Measurements from ENCODE around the gene APOC4. TPM values are rescaled to one million over a fixed set of nuclear protein-coding genes. Genes with fewer than 3 reads are reported as not detected.

The APOC4 gene
- total and polyA plus RNA-seq, 7 experiments from 2014 or later, result not detected

DNA sequence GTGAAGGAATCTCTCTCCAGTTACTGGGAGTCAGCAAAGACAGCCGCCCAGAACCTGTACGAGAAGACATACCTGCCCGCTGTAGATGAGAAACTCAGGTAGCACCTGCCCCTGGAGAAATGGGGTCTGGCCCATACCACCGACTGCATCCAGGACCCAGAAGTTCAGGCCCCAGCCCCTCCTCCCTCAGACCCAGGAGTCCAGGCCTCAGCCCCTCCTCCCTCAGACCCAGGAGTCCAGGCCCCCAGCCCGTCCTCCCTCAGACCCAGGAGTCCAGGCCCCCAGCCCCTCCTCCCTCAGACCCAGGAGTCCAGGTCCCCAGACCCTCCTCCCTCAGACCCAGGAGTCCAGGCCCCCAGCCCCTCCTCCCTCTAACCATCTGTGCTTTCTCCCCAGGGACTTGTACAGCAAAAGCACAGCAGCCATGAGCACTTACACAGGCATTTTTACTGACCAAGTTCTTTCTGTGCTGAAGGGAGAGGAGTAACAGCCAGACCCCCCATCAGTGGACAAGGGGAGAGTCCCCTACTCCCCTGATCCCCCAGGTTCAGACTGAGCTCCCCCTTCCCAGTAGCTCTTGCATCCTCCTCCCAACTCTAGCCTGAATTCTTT is 6.8 kb downstream of the APOC4 start:
- Histone ChIP-seq H3K27ac (ENCODE audit: low read depth, low read length) (no peak overlapping the region), H3K4me1 (ENCODE audit: control insufficient read depth in 2 of 2, insufficient read depth in 2 of 2, low read length in 2 of 2) (peaks cover 0 to 2% of the 10 kb centered on the region in 2 donors), H3K9me3 (ENCODE audit: control insufficient read depth in 2 of 3, low read length in 3 of 3) (no peaks in the 10 kb centered on the region), H3K27me3 (ENCODE audit: control insufficient read depth in 2 of 2, insufficient read depth in 2 of 2, low read length in 2 of 2) (no peaks in the 10 kb centered on the region), H3K4me3 (ENCODE audit: low read length) (no peak overlapping the region), H3K36me3 (ENCODE audit: control insufficient read depth in 2 of 3, insufficient read depth in 3 of 3, low read length in 3 of 3) (peaks cover 0 to 17% (median 0%) of the 10 kb centered on the region in 3 experiments)
- Mint-ChIP-seq H3K36me3 (peaks cover 0 to 4% (median 0%) of the 10 kb centered on the region in 5 donors), H3K4me1 (peaks cover 0 to 10% (median 7%) of the 10 kb centered on the region in 7 donors), H3K9me3 (no peaks in the 10 kb centered on the region), H3K27me3 (no peaks in the 10 kb centered on the region), H3K27ac (no peak overlapping the region), H3K4me3 (no peak overlapping the region)
- ChIA-PET CTCF (interaction anchor here (0.5 to 0.6 kb wide), 2 partner anchors 19 to 1472 kb away, joined by 4 to 5 read pairs; no protein-coding TSS in a partner anchor), POLR2A (no interaction called here)
- DNase-seq (no peak), ATAC-seq (no peak)
- intact Hi-C loops (cut with micrococcal nuclease), result no loop called here

DNA sequence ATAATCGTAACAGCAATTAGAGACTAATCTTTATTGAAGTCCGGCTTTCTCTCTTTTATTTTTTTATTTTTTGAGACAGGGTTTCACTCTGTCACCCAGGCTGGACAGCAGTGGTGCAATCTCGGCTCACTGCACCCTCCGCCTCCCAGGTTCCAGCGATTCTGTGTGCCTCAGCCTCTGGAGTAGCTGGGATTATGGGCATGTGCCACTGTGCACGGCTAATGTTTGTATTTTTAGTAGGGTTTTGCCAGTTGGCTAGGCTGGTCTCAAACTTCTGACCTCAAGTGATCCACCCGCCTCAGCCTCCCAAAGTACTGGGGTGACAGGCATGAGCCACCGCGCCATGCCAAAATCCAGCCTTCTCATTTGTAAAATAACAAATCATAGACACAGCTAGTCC is 7.5 kb downstream of the APOC4 start:
- no peak for ATAC-seq
- Mint-ChIP-seq H3K4me3 (no peak overlapping the region), H3K27ac (no peak overlapping the region), H3K27me3 (no peaks in the 10 kb centered on the region), H3K4me1 (peaks cover 0 to 17% (median 12%) of the 10 kb centered on the region in 7 donors), H3K9me3 (peaks cover 0 to 3% (median 0%) of the 10 kb centered on the region in 11 donors), H3K36me3 (peaks cover 0 to 4% (median 0%) of the 10 kb centered on the region in 5 donors)
- ChIA-PET CTCF (interaction anchor here (0.6 kb wide), 1 partner anchor 1473 kb away, joined by 4 read pairs; no protein-coding TSS in a partner anchor), POLR2A (no interaction called here)
- Histone ChIP-seq H3K4me1 (ENCODE audit: control insufficient read depth in 2 of 2, insufficient read depth in 2 of 2, low read length in 2 of 2) (peaks cover 0 to 7% of the 10 kb centered on the region in 2 donors), H3K4me3 (ENCODE audit: low read length) (no peak overlapping the region), H3K36me3 (ENCODE audit: control insufficient read depth in 2 of 3, insufficient read depth in 3 of 3, low read length in 3 of 3) (peaks cover 0 to 17% (median 0%) of the 10 kb centered on the region in 3 experiments), H3K27me3 (ENCODE audit: control insufficient read depth in 2 of 2, insufficient read depth in 2 of 2, low read length in 2 of 2) (no peaks in the 10 kb centered on the region), H3K27ac (ENCODE audit: low read depth, low read length) (no peak overlapping the region), H3K9me3 (ENCODE audit: control insufficient read depth in 2 of 3, low read length in 3 of 3) (no peaks in the 10 kb centered on the region)
- no peak for DNase-seq
- intact Hi-C loops (cut with micrococcal nuclease), result no loop called here

DNA sequence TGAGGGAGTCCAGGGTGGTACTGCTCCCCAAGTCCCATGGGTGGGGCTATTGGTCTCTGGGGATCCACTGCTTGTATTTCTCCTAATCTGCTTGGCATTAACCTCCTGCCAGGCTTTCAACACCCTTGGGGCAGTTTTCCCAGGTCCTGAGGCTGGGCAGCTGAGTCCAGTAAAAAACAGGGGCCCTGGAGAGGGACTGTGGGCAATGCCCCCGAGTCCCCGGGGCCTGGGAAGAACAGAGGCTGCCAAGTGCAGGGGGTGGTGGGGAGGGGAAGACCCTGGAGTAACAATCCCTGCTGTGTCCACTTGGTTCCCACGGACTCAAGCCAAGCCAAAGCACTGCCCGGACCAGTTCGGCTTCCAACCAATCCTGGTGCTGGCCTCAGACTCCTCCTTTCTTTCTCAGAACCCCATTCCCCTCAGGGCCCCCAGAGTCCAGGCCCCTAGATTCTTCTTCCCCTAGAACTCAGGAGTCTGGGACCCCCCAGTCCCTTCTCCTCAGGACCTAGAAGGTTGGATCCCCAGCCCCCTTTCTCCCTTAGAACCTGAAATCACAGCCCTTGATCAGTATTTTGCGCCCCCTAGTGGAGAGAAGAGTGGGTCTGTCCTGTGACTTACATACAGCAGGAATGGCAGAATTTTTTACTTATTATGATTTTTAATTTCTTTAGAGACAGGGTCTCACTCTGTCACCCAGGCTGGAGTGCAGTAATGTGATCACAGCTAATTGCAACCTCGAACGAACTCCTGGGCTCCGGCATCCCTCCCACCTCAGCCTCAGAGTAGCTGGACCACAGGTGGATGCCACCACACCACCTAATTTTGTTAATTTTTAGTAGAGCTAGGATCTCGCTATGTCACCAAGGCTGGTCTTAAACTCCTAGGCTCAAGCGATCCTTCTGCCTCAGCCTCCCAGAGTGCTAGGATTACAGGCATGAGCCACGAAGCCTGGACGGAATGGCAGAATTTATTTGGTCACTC is 9.4 kb downstream of the APOC4 start:
- peak; percentile 15 to 79 (median 73) for DNase-seq
- Mint-ChIP-seq H3K4me3 (peak overlapping the region in 1 of 10 donors; percentile 62), H3K9me3 (peaks cover 0 to 8% (median 0%) of the 10 kb centered on the region in 11 donors), H3K27me3 (no peaks in the 10 kb centered on the region), H3K27ac (peak overlapping the region in 5 of 9 donors; percentile 0 to 77 (median 42)), H3K36me3 (peaks cover 0 to 6% (median 0%) of the 10 kb centered on the region in 5 donors), H3K4me1 (peaks cover 9 to 34% (median 27%) of the 10 kb centered on the region in 7 donors)
- ATAC-seq, result no peak
- no peak overlapping the region for H3K4me3 ChIP-seq (ENCODE audit: low read length)
- no peak overlapping the region for H3K27ac ChIP-seq (ENCODE audit: low read depth, low read length)
- no peaks in the 10 kb centered on the region for H3K9me3 ChIP-seq (ENCODE audit: control insufficient read depth in 2 of 3, low read length in 3 of 3)
- H3K27me3 ChIP-seq (ENCODE audit: control insufficient read depth in 2 of 2, insufficient read depth in 2 of 2, low read length in 2 of 2), result no peaks in the 10 kb centered on the region
- H3K4me1 ChIP-seq (ENCODE audit: control insufficient read depth in 2 of 2, insufficient read depth in 2 of 2, low read length in 2 of 2), result peaks cover 7 to 15% of the 10 kb centered on the region in 2 donors
- CTCF ChIA-PET, result interaction anchor here (0.6 to 1.6 kb wide), 6 partner anchors 9 to 68 kb away, joined by 3 to 9 read pairs (median 3); no protein-coding TSS in a partner anchor
- intact Hi-C loops (cut with micrococcal nuclease), result loop anchor here (1.0 to 5.0 kb wide), 5 partner anchors 48 to 297 kb away; no protein-coding TSS in a partner anchor
- H3K36me3 ChIP-seq (ENCODE audit: control insufficient read depth in 2 of 3, insufficient read depth in 3 of 3, low read length in 3 of 3), result peaks cover 0 to 26% (median 0%) of the 10 kb centered on the region in 3 experiments
- POLR2A ChIA-PET, result interaction anchor here (0.6 kb wide), 2 partner anchors 53 to 914 kb away, joined by 3 to 4 read pairs; no protein-coding TSS in a partner anchor

DNA sequence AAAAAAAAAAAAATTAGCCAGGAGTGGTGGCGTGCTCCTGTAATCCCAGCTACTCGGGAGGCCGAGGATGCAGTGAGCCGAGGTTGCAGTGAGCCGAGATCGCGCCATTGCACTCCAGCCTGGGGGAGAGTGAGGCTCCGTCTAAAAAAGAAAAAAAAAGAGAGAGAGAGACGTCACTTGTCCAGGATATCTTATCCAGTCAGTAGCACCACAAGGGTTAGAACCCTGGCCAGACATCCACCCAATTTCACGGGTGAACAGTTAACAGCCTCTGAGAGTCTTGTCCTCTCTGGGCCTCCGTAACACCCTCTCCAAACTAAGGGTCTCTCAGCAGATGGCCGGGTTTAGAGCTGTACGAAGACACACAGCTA is 12.2 kb downstream of the APOC4 start:
- Histone ChIP-seq H3K36me3 (ENCODE audit: control insufficient read depth in 2 of 3, insufficient read depth in 3 of 3, low read length in 3 of 3) (peaks cover 0 to 24% (median 0%) of the 10 kb centered on the region in 3 experiments), H3K4me3 (ENCODE audit: low read length) (peak overlapping the region; percentile 92), H3K9me3 (ENCODE audit: control insufficient read depth in 2 of 3, low read length in 3 of 3) (no peaks in the 10 kb centered on the region), H3K4me1 (ENCODE audit: control insufficient read depth in 2 of 2, insufficient read depth in 2 of 2, low read length in 2 of 2) (peaks cover 12 to 24% of the 10 kb centered on the region in 2 donors), H3K27me3 (ENCODE audit: control insufficient read depth in 2 of 2, insufficient read depth in 2 of 2, low read length in 2 of 2) (no peaks in the 10 kb centered on the region), H3K27ac (ENCODE audit: low read depth, low read length) (peak overlapping the region; percentile 92)
- POLR2A ChIA-PET, result interaction anchor here (0.7 to 1.8 kb wide), 7 partner anchors 17 to 224 kb away, joined by 3 to 12 read pairs (median 5); partner anchors contain the start of genes PPP1R37, TOMM40 and TRAPPC6A
- ATAC-seq (no peak), DNase-seq (no peak)
- Mint-ChIP-seq H3K36me3 (peaks cover 0 to 6% (median 0%) of the 10 kb centered on the region in 5 donors), H3K4me1 (peaks cover 27 to 57% (median 49%) of the 10 kb centered on the region in 7 donors), H3K9me3 (peaks cover 0 to 8% (median 0%) of the 10 kb centered on the region in 11 donors), H3K27me3 (no peaks in the 10 kb centered on the region), H3K4me3 (peak overlapping the region; percentile 89 to 99 (median 98)), H3K27ac (peak overlapping the region; percentile 97 to 99 (median 98))
- CTCF ChIA-PET, result interaction anchor here (0.6 to 1.3 kb wide), 2 partner anchors 137 to 184 kb away, joined by 3 read pairs; no protein-coding TSS in a partner anchor
- intact Hi-C loops (cut with micrococcal nuclease), result loop anchor here (2.0 to 5.0 kb wide), 4 partner anchors 39 to 267 kb away; partner anchors contain the start of gene APOC1 (in 1 of the 2)

DNA sequence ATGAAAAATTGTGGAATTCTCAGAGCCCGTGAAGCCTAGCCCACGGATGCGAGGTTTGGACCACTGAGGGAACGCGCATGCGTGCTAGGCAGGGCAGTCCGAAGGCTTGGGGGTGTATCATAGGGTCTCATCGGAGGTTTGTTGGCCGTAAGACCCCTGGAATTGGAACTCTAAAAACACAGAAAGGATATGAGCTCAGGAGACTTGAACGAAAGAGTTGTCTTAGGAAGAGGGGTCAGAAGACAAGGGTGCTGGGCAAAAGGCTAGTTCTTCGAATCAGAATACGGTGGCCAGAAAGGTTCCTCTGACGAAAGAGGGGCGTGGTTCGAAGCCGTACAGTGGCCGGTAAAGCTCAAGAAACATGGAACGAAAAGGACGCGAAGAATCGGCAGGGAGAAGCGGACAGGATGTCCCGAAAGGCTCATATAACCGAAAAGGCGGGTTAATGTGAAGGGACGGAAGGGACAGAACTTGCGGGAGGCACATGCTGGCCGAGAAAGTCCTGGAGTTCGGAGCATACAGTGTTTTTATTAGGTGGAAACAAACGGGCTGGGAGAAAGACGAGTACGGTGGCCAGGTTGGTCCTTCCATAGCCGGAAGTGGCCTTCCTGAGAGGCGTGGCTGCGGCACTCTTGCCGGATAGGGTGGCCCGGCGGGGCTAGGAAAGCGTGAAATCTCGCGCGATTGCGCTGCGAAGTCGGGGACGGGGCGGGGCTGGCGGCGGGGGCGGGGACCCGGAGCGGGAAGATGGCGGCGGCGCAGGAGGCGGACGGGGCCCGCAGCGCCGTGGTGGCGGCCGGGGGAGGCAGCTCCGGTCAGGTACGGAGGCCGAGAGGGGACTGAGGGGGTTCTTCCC is 12.8 kb downstream of the APOC4 start, which contains the start of gene CLPTM1:
Gene CLPTM1, plus strand, starts transcription at position 732 of the 856 bp plus-strand sequence. Its CDS starts 16 bp downstream, at position 748.
- H3K27ac ChIP-seq (ENCODE audit: low read depth, low read length), result peak within 1 kb of the TSS; percentile 92
- H3K27ac Mint-ChIP-seq, result peak within 1 kb of the TSS; percentile 97 to 99 (median 98)
- CTCF ChIA-PET, result interaction anchor here (0.6 to 1.3 kb wide), 2 partner anchors 26 to 184 kb away, joined by 3 to 5 read pairs; no protein-coding TSS in a partner anchor
- peak within 1 kb of the TSS; percentile 90 to 99 (median 98) for H3K4me3 Mint-ChIP-seq
- H3K4me3 ChIP-seq (ENCODE audit: low read length), result peak within 1 kb of the TSS; percentile 92
- POLR2A ChIA-PET, result interaction anchor here (0.6 to 1.8 kb wide), 8 partner anchors 17 to 1534 kb away, joined by 3 to 12 read pairs (median 4); partner anchors contain the start of genes PPP1R37, TOMM40 and TRAPPC6A
- DNase-seq (peak; percentile 85 to 96 (median 94)), ATAC-seq (peak; percentile 97)
- H3K36me3 ChIP-seq (ENCODE audit: control insufficient read depth in 2 of 3, insufficient read depth in 3 of 3, low read length in 3 of 3), result peaks cover 0 to 21% (median 0%) of the 10 kb centered on the region in 3 experiments
- peaks cover 0 to 6% (median 0%) of the 10 kb centered on the region in 5 donors for H3K36me3 Mint-ChIP-seq
- no peaks in the 10 kb centered on the region for H3K27me3 Mint-ChIP-seq
- H3K9me3 Mint-ChIP-seq, result peaks cover 0 to 8% (median 0%) of the 10 kb centered on the region in 11 donors
- intact Hi-C loops (cut with micrococcal nuclease), result loop anchor here (1.0 to 5.0 kb wide), 13 partner anchors 40 to 737 kb away; partner anchors contain the start of genes BLOC1S3 (in 2 of the 2), RELB (in 2 of the 2), TRAPPC6A (in 2 of the 2) and APOC1 (in 1 of the 2)
- peaks cover 12 to 24% of the 10 kb centered on the region in 2 donors for H3K4me1 ChIP-seq (ENCODE audit: control insufficient read depth in 2 of 2, insufficient read depth in 2 of 2, low read length in 2 of 2)
- H3K27me3 ChIP-seq (ENCODE audit: control insufficient read depth in 2 of 2, insufficient read depth in 2 of 2, low read length in 2 of 2), result no peaks in the 10 kb centered on the region
- H3K4me1 Mint-ChIP-seq, result peaks cover 27 to 61% (median 54%) of the 10 kb centered on the region in 7 donors
- no peaks in the 10 kb centered on the region for H3K9me3 ChIP-seq (ENCODE audit: control insufficient read depth in 2 of 3, low read length in 3 of 3)

All from naive thymus-derived CD4-positive, alpha-beta T cell (primary cell).